ENCODE measurements around the gene LCN2.

DNA sequence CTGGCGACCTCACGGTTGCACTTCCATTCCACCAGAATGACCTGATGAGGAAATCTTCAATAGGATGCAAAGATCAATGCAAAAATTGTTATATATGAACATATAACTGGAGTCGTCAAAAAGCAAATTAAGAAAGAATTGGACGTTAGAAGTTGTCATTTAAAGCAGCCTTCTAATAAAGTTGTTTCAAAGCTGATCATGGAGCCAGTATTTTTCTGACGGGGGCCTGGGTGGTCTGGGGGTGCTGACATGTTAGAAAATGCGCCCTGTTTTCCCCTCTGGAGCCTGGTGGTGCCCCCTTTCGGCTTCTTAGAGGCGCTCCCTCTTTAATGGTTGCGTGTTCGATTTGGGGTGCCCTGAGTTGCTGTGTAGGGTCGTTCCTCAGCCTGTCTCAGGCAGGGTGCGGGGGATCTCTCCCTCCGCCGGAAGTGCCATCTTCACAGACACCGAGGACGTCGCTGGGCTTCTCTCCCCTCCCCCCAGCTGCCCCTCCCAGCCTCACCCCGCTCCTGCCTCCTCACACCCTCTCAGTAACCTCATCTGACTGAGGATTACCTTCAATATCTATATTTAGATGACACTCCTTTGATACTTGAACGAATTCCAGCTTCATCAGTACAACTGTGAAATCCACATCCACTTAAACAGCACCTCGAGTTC, 40.1 kb upstream of the LCN2 start:
- TF ChIP-seq, protein P1, sequence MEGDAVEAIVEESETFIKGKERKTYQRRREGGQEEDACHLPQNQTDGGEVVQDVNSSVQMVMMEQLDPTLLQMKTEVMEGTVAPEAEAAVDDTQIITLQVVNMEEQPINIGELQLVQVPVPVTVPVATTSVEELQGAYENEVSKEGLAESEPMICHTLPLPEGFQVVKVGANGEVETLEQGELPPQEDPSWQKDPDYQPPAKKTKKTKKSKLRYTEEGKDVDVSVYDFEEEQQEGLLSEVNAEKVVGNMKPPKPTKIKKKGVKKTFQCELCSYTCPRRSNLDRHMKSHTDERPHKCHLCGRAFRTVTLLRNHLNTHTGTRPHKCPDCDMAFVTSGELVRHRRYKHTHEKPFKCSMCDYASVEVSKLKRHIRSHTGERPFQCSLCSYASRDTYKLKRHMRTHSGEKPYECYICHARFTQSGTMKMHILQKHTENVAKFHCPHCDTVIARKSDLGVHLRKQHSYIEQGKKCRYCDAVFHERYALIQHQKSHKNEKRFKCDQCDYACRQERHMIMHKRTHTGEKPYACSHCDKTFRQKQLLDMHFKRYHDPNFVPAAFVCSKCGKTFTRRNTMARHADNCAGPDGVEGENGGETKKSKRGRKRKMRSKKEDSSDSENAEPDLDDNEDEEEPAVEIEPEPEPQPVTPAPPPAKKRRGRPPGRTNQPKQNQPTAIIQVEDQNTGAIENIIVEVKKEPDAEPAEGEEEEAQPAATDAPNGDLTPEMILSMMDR (IDR thresholded peaks at IDR 0.05) = no peak
- TF ChIP-seq EP300 (IDR thresholded peaks at IDR 0.05) = no peak
- no peak for TF ChIP-seq POLR2A (IDR thresholded peaks at IDR 0.05)
